Prostate gland (tissue), 2 donors: ENCODE results near the gene SLC9A7.

Source experiments
- CTCF ChIP-seq, 4 experiments: fragments of 200-600 bp in 2 of 4; fragments of 450-650 bp in 2 of 4; sonication (generic) in 2 of 4; IDR thresholded peaks; 1 replicate in 3 of 4; 2 replicates in 1 of 4; pipeline ENCODE4 v1.5.1; 2016 to 2019; ENCODE audit warnings: antibody characterized with exemption in 4 of 4, mild to moderate bottlenecking in 2 of 4, moderate library complexity in 2 of 4
- POLR2A ChIP-seq: fragments of 450-650 bp; IDR thresholded peaks from one replicate; pipeline ENCODE4 v1.6.1; 2016; ENCODE audit warnings: antibody characterized with exemption, mild to moderate bottlenecking

GRCh38 chrX:46553935-46554334, 205.0 kb downstream of the SLC9A7 start:
- no peak for TF ChIP-seq POLR2A
- TF ChIP-seq CTCF (IDR thresholded peaks at IDR 0.05), result no peak
